HUES48 (cell line): ENCODE measurements around the gene TCEA2.

Experiments used
- H3K27ac ChIP-seq: one replicate; pipeline ENCODE4 v1.7.0; 2013; ENCODE audit warnings: low read depth, low read length, inconsistent platforms
- H3K27me3 ChIP-seq: 2 replicates; pipeline ENCODE4 v1.6.1; 2013; ENCODE audit warnings: mild to moderate bottlenecking, low read length; ENCODE audit not compliant: control insufficient read depth, insufficient read depth
- H3K36me3 ChIP-seq: 2 replicates; pipeline ENCODE4 v1.6.1; 2013; ENCODE audit warnings: low read length; ENCODE audit not compliant: control insufficient read depth, insufficient read depth
- H3K4me1 ChIP-seq: 2 replicates; pipeline ENCODE4 v1.6.1; 2013; ENCODE audit warnings: mild to moderate bottlenecking, low read length; ENCODE audit not compliant: control insufficient read depth, insufficient read depth
- H3K4me3 ChIP-seq: 2 replicates; pipeline ENCODE4 v1.5.1; 2013; ENCODE audit warnings: mild to moderate bottlenecking, low read depth, low read length
- H3K9ac ChIP-seq: 2 replicates; pipeline ENCODE4 v1.6.1; 2013; ENCODE audit warnings: mild to moderate bottlenecking, low read depth, low read length, moderate library complexity
- H3K9me3 ChIP-seq: 2 replicates; pipeline ENCODE4 v1.6.1; 2013; ENCODE audit warnings: low read length; ENCODE audit not compliant: control insufficient read depth, insufficient read depth

TCEA2 gene

DNA sequence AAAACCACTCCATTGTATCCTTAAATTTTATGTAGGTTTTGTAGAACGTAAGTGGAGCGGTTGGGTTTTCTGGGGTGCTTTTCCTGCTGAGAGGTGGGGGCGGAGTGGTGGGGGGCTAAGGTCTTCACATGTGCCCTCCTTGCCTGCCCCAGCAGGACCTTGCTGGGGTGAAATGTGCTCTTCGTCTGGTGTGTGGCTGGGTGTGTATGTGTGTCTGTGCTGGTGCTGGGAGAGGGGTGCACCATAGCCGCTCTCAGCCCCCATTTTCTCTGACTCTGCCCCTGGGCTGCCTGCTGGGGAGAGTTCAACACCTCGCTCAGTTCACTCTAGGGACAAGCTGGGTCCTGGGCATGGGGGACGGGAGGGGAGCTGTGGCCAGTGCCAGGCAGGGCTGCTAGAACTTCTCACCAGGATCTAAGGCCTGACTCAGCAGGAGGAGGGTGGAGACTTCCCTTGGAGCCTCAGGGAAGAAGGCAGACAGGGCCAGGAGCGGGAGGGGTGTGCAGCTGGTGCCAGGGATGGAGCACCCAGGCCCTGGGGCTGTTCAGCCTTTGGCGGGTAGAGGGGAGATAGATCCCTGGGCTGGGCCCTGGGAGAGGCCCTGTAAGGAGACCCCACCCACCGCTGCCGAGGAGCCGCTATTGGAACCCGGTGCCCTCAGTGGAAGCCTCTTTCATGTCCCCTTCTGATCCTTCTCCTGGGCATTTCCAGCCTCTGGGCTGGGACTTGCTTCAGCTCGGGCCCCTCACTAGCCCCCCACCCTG is 18.3 kb upstream of the TCEA2 start:
- Histone ChIP-seq H3K27ac (no peak overlapping the region), H3K4me1 (peaks cover 16% of the 10 kb centered on the region; the same call in 1 of the 2 replicates), H3K4me3 (no peak overlapping the region), H3K27me3 (peaks cover 91% of the 10 kb centered on the region), H3K9me3 (no peaks in the 10 kb centered on the region), H3K9ac (no peak overlapping the region), H3K36me3 (no peaks in the 10 kb centered on the region)

DNA sequence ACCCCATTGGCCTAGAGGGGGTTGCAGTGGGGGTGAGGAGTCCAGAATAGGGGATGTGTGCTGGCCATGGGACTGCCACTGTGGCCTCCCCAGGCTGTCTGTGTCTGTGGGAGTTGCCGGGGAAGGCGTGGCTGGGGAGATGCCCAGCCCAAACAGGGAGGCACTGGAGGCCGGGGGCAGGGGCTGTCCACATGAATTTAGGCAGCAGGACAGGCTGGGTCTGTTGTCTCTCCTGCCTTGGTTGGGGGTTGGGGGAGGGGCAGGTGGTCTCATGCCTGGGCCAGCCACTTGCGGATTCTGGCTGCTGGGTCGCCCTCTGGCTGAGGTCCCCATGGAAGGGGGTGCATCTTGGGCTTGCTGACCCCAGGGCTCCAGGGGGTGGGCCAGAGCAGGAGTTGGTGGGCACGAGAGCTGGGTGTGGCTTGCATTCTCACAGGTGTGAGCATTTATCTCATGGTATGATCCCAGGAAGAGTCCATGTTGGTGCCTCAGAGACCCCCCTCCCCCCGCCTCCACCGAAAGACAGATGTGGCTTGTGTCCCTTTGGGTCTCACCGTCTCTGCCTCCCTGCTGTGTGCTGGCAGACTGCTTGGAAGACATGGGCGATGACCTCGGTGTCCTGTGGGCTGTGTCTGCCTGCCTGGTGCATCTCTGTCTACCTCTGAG is 17.5 kb upstream of the TCEA2 start:
- Histone ChIP-seq H3K36me3 (no peaks in the 10 kb centered on the region), H3K4me1 (peaks cover 20% of the 10 kb centered on the region; the same call in 1 of the 2 replicates), H3K9me3 (no peaks in the 10 kb centered on the region), H3K4me3 (no peak overlapping the region), H3K27me3 (peaks cover 91% of the 10 kb centered on the region), H3K9ac (no peak overlapping the region), H3K27ac (no peak overlapping the region)

DNA sequence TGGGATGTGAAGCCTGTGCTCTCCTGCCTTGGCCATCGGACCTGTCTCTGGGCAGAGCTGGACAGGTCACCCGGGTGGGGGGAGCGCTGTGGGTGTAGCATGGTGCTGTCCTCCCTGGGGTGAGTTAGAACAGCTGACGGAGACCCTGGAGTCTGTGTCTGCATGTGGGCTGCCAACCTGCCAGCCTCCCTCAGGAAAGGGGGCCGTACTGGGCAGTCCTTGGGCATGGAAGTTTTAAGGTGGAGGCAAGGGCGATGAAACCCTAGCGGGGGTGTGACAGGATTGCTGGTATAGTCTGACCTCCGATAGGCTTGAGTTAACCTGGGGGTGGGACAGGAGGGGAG is 16.0 kb upstream of the TCEA2 start:
- Histone ChIP-seq H3K9me3 (no peaks in the 10 kb centered on the region), H3K27me3 (peaks cover 87% of the 10 kb centered on the region), H3K9ac (no peak overlapping the region), H3K36me3 (no peaks in the 10 kb centered on the region), H3K4me1 (peaks cover 17% of the 10 kb centered on the region; the same call in 1 of the 2 replicates), H3K4me3 (no peak overlapping the region), H3K27ac (no peak overlapping the region)

DNA sequence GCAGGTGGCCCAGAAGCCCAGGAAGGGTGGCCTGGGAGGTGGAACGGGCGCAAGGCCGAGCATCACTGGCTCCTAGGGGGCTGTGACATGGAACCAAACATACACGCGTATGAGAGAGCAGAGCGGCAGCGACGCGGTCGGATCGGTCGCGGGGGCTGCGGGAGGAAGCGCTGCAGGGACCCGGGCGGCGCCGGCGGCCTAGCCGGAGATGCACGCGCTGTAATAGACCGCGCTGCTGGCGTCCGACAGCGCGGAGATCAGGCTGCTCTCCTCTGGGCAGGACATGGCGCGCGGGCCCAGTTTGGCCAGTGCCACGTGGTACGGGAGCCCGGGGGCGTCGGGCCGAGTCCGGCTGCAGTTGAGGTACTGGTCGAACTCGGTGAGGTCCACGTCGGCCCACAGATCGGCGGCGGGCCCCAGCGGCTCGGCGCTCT is 15.0 kb upstream of the TCEA2 start:
- Histone ChIP-seq H3K4me3 (peak overlapping the region; percentile 50; the same call in 1 of the 2 replicates), H3K9ac (no peak overlapping the region), H3K36me3 (no peaks in the 10 kb centered on the region), H3K27me3 (peaks cover 86% of the 10 kb centered on the region), H3K9me3 (no peaks in the 10 kb centered on the region), H3K4me1 (peaks cover 14% of the 10 kb centered on the region; the same call in 1 of the 2 replicates), H3K27ac (no peak overlapping the region)

DNA sequence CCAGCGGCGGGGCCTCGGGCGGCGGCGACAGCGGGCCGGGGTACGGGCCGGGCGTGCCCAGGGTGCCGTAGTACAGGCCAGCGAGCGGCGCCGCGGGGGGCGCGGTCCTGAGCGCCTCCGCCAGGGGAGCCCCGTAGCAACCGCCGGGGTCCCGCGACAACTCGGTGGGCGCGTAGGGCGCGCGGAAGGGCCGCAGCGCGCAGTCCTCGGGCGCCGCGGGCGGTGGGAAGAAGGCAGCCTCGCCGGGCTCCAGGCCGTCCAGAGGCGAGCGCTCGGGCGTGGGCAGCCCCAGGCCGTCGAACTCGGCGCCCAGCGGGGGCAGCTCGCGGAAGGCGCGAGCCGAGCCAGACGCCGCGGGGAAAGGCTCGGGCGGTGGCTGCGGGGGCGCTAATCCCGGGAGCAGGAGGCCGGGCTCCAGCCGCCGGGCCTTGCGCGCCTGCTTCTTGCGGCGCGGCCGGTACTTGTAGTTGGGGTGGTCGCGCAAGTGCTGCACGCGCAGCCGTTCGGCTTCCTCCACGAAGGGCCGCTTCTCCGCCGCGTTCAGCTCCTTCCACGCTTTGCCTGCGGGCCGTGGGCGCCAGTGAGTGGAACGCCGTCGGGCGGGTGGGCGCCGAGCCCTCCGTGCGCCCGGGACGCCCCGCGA is 14.5 kb upstream of the TCEA2 start:
- no peaks in the 10 kb centered on the region for H3K9me3 ChIP-seq
- no peak overlapping the region for H3K27ac ChIP-seq
- no peaks in the 10 kb centered on the region for H3K36me3 ChIP-seq
- H3K9ac ChIP-seq, result no peak overlapping the region
- H3K4me3 ChIP-seq, result peak overlapping the region; percentile 50; the same call in 1 of the 2 replicates
- peaks cover 84% of the 10 kb centered on the region for H3K27me3 ChIP-seq
- peaks cover 16% of the 10 kb centered on the region; the same call in 1 of the 2 replicates for H3K4me1 ChIP-seq

DNA sequence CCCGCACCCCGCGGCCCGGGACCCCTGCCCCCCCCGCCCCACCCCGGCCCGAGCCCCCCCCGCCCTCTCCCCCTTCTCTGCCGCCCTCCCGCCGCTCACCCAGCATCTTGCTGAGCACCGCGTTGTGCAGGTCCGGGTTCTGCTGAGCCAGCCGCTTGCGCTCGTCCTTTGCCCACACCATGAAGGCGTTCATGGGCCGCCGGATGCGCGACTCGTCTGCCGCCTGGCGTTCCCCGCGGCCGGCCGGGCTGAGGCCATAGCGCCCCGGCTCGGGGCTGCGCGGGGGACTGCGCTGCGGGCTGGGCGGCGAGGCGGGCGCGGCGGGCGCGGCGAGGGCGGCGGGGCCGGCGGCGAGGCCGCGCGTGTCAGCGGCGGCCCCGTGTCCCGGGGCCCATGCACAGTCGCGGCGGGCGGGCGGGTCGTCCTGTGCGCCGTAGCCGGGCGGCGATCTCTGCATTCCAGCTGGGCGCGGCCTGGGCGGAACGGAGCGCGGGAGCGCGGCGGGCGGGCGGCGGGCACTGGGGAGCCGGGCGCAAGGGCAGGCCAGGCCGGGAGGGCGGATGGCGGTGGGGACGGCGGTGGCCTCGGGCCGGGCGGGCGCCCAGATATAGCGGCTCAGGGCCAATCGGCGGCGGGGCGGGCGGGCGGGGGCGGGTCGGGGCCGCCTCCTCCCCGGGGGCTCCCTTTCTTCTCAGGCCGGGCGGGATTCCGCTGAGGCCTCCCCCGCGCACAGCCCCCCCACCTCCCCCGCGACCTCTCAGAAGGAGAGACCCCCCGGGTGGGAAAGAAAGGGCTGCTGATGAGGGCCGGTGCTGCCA is 13.7 kb upstream of the TCEA2 start, which contains the start of gene SOX18:
SOX18 (minus strand) TSS at position 580 of the 818 bp plus-strand sequence; CDS start at position 457, 123 bp downstream.
- H3K36me3 ChIP-seq, result no peaks in the 10 kb centered on the region
- H3K4me1 ChIP-seq, result peaks cover 23% of the 10 kb centered on the region
- peak within 1 kb of the TSS; percentile 50; the same call in 1 of the 2 replicates for H3K4me3 ChIP-seq
- H3K27me3 ChIP-seq, result peaks cover 76% of the 10 kb centered on the region
- no peaks in the 10 kb centered on the region for H3K9me3 ChIP-seq
- no peak within 1 kb of the TSS for H3K27ac ChIP-seq
- no peak within 1 kb of the TSS for H3K9ac ChIP-seq

DNA sequence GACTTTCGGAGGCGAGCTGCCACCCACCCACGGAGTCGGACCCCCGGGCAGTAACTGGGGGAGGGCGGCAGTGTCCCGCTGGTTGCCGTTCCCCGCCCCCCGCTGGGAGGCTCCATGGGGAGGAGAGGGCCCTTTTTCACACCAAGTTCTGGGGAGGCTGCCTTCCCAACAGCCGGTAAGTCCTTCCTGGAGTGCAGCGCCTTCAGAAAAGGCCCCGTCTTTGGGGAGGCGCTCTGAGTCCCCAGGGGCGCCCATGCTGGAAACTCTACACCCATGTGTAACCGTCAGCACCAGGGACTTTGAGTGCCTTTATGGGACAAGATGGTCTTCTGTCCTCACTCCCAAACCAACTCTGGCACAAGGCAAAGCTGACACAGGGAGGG is 13.1 kb upstream of the TCEA2 start:
- Histone ChIP-seq H3K36me3 (no peaks in the 10 kb centered on the region), H3K9ac (no peak overlapping the region), H3K27me3 (peaks cover 70% of the 10 kb centered on the region), H3K4me1 (peaks cover 27% of the 10 kb centered on the region), H3K4me3 (no peak overlapping the region; the same call in 1 of the 2 replicates), H3K9me3 (no peaks in the 10 kb centered on the region), H3K27ac (no peak overlapping the region)

DNA sequence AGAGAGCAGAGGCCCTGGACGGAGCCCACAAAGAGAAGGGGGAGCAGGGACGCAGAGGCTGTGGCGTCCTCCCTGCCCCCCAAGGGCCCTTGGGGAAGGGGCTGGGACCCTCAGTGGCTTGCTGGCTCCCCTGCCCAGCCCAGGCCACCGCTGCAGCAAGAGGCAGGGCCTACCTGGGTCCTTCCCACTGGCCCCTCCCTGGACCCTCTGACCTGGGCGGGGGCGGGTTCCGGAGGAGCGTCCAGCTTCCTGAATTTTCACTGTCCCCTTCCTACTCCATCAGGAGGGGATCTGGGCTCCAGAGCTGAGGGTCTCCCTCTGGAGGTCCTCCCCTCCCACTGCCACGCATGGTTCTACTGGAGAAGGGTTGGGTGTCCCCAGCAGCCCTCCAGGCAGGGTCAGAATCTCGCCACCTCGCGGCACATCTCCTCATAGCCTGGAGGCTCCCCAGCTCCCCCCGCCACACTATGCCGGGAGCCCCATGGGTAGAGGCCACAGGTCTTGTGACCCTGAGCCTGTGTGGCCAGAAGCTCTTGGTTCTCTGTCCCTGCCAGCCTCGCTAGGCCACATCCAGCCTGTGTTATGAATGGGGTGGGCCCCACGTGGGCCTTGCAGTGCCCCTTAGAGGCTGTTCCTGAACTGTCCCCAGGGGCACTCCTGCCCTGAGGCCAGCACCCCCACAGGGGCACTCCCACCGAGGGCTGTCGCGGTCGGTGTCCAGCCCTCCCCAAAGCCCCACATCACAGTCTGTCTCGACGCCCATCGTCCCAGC is 12.6 kb upstream of the TCEA2 start:
- Histone ChIP-seq H3K4me1 (peaks cover 22% of the 10 kb centered on the region), H3K36me3 (no peaks in the 10 kb centered on the region), H3K27me3 (peaks cover 64% of the 10 kb centered on the region), H3K9ac (no peak overlapping the region), H3K4me3 (no peak overlapping the region; the same call in 1 of the 2 replicates), H3K27ac (no peak overlapping the region), H3K9me3 (no peaks in the 10 kb centered on the region)

DNA sequence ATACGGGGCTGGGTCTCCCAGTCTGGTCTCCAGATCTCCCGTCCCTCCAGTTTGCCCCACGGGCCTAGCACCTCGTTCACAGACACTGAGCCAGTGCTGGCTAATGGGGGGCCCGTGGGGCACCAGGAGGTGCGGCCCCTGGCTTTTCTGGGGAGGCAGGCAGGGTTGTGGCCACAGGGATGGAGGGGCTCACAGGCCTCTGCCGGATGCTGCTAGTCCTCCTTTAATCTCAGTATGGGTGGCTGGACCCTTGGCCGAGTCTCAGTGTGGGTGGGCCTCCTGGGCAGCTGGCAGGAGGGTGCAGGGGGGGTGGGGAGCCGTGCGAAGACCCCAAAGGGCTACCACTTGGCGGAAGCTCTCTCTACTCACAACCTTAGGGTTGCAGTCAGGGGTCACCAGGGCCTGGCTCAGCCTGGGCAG is 12.0 kb upstream of the TCEA2 start:
- no peaks in the 10 kb centered on the region for H3K36me3 ChIP-seq
- H3K27me3 ChIP-seq, result peaks cover 58% of the 10 kb centered on the region
- H3K4me3 ChIP-seq, result no peak overlapping the region
- no peaks in the 10 kb centered on the region for H3K9me3 ChIP-seq
- no peak overlapping the region for H3K27ac ChIP-seq
- no peak overlapping the region for H3K9ac ChIP-seq
- peaks cover 16% of the 10 kb centered on the region for H3K4me1 ChIP-seq
